Effector memory CD4-positive, alpha-beta T cell (primary cell): ENCODE measurements around the gene PABPN1L.
"Not testable (repeated sequence)": the region's sequence is repeated elsewhere in the genome, so short reads cannot be mapped to it uniquely, and the experiment has no call there.

ENCODE experiments used
- DNase-seq, 3 donors: peaks; one replicate each; pipeline ENCODE4 v3.0.0-alpha.2; 2020
- H3K27ac ChIP-seq: 2 replicates; pipeline ENCODE4 v1.7.0; 2013; ENCODE audit warnings: mild to moderate bottlenecking, low read length, moderate library complexity; ENCODE audit not compliant: insufficient read depth, poor library complexity, severe bottlenecking
- H3K27me3 ChIP-seq: replicated peaks from 2 replicates; pipeline ENCODE4 v1.7.0; 2013; ENCODE audit warnings: mild to moderate bottlenecking, low read length; ENCODE audit not compliant: insufficient read depth, control insufficient read depth, poor library complexity, severe bottlenecking
- H3K36me3 ChIP-seq: 2 replicates; pipeline ENCODE4 v1.7.0; 2013; ENCODE audit warnings: mild to moderate bottlenecking, low read length, moderate library complexity; ENCODE audit not compliant: control insufficient read depth, insufficient read depth
- H3K4me1 ChIP-seq: 2 replicates; pipeline ENCODE4 v1.7.0; 2013; ENCODE audit warnings: low read length, mild to moderate bottlenecking; ENCODE audit not compliant: control insufficient read depth, insufficient read depth, poor library complexity, severe bottlenecking
- H3K4me3 ChIP-seq: 2 replicates; pipeline ENCODE4 v1.7.0; 2013; ENCODE audit warnings: low read length, low read depth, mild to moderate bottlenecking; ENCODE audit not compliant: insufficient read depth, poor library complexity, severe bottlenecking
- H3K9me3 ChIP-seq: 2 replicates; pipeline ENCODE4 v1.7.0; 2013; ENCODE audit warnings: mild to moderate bottlenecking, low read length, moderate library complexity; ENCODE audit not compliant: control insufficient read depth

The PABPN1L gene

DNA sequence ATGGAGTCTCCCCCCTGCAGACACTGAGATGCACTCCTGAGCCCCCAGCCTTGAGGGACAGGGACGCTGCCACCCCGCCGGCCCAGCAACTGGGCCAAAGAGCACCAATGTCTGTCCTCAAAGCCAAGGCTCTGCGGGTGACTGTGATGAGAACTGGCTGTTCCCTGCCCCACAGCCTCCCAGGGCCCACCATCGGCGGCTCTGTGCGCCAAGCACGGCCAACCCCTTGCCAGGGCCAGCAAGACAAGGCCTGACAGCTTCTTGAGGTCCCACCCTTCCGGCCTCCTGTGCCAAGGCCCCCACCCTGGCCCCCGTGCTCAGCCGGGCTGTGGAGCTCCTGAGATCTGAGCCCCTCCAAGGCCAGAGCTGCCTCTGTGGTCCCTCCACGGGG, 34.2 kb upstream of the PABPN1L start:
- Histone ChIP-seq H3K27me3 (no peaks in the 10 kb centered on the region), H3K4me3 (no peak overlapping the region), H3K9me3 (no peaks in the 10 kb centered on the region), H3K27ac (no peak overlapping the region), H3K4me1 (no peaks in the 10 kb centered on the region), H3K36me3 (no peaks in the 10 kb centered on the region)
- no peak for DNase-seq

DNA sequence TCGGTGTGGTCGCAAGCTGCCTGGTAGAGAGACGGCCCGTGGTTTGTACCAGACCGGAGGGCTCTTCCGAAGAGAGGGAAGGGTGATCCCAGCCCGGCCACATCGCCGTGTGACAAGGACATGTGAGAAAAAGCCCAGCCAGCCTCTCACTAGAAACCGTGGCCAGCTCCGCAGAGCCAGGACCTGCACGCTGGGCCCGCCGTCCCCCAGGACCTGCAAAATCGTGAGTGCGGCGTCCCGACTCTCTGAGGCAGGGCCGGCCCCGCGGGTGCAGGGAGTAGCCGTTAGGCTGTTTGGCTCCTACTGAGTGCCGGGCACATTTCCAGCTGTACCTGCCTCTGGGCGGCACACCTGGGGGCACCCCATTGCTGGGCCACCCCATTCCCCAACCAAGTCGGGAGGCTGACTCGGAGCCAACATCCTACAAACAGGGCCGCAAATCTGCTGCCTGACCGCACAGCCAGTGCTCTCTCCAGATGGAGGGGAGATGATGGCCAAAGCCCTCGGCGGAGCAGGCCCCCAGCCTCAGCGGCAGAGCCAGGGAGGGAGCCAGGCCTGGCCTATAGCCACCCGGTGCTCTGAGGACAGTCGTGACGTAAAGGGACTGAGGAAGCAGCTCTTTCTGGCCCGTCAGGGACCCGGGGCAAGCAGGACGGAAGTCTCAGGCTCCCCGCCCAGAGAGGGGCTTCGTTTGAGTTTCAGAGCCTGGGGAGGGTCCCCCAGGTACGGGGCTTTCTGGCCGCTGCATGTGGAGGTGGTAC, 33.6 kb upstream of the PABPN1L start:
- H3K27me3 ChIP-seq: no peaks in the 10 kb centered on the region
- no peaks in the 10 kb centered on the region for H3K36me3 ChIP-seq
- DNase-seq: no peak
- H3K4me1 ChIP-seq: no peaks in the 10 kb centered on the region
- H3K27ac ChIP-seq: no peak overlapping the region
- H3K9me3 ChIP-seq: no peaks in the 10 kb centered on the region
- H3K4me3 ChIP-seq: no peak overlapping the region

DNA sequence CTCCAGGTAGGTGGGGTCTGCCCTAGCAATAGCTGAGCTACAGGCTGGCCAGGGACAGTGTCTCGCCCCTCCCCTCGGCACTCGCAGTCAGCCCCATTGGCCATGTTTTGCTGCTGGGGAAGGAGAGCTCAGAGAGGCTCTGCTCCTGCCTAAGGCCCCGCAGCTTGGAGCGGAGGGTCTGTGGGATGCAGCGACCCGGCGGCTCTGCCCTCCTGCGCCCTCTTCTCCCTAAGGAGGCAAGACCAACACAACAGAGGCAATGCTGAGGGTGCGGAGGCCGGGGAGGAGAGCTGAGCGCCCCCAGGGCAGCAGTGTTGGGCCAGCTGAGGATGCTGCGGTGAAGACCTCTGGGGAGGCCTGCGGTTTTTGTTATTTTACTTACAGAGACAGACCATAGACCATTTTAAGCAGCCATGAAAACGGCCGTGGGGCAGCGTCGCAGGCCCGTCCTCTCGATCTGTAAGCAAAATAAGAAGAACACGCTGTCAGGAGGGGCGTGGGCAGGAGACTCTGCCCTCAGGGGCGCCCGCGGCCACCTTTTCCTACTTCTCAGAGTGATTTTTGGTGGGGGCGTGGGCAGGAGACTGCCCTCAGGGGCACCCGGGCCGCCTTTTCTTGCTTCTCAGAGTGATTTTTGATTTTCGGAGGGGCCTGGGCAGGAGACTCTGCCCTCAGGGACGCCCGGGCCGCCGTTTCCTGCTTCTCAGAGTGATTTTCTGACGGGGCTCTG, 31.4 kb upstream of the PABPN1L start:
- Histone ChIP-seq H3K9me3 (no peaks in the 10 kb centered on the region), H3K4me3 (no peak overlapping the region), H3K4me1 (no peaks in the 10 kb centered on the region), H3K36me3 (no peaks in the 10 kb centered on the region), H3K27me3 (no peaks in the 10 kb centered on the region), H3K27ac (no peak overlapping the region)
- DNase-seq: no peak

DNA sequence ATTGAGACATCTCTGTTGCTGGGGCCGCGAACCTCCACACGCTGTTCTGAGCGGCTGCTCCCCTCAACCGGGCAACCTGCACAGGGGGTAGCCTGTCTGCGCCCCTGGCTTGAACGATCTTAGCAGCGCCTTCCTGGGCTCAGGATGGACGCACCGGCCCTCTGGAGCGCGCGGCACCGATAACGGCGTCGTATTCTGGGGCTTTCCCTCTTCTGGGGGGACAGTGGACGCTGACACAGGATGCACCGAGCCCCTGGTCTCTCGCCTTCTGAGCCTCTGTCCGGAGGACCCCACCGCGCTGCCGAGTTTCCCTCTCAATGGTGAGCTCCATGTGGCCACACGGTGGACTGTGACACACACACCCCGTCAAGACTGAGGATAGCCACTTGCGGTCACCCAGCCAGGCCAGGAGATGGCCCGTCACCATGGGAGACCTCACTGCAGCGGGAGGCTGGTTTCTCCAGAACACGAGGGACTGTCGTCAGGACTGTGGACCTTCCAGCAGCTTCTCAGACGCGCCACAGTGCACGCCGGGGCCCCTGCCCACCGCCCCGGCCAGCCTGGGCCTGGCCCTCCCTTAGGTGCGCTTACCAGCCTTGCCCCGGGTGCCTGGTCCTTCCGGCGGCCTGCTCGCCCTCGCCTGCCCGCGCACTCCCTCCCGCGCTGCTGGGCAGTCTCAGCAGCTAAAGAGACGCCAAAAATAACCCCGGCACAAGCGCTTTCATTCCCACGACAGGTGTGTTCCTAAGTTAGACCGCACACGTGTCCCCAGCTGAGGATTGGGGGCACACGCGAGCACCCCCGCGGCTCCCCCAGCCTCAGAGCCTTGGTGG, 30.0 kb upstream of the PABPN1L start:
- Histone ChIP-seq H3K4me3 (no peak overlapping the region), H3K27me3 (no peaks in the 10 kb centered on the region), H3K27ac (no peak overlapping the region), H3K4me1 (no peaks in the 10 kb centered on the region), H3K9me3 (no peaks in the 10 kb centered on the region), H3K36me3 (no peaks in the 10 kb centered on the region)
- no peak for DNase-seq

DNA sequence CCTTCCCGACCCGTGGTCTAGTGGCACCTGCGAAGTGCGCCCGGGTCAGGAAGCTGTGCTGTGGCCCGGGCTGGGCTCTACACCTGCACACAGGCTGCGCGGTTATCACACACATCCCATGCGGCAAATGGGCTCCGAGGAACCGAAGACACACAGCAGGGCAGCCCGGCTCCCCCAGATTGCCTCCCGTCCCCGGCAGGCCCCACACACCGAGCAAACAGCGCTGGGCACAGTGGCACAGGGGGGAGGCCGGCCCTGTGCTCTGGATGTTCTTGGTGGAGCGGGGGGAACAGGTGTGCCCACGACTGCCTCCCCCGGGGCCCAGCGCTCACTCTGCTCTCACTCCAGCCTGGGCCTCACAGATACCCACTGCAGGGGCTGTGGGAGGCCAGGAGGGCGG, 28.9 kb upstream of the PABPN1L start:
- H3K36me3 ChIP-seq: no peaks in the 10 kb centered on the region
- H3K9me3 ChIP-seq: no peaks in the 10 kb centered on the region
- H3K4me3 ChIP-seq: no peak overlapping the region
- DNase-seq: no peak
- no peaks in the 10 kb centered on the region for H3K27me3 ChIP-seq
- no peaks in the 10 kb centered on the region for H3K4me1 ChIP-seq
- H3K27ac ChIP-seq: no peak overlapping the region

DNA sequence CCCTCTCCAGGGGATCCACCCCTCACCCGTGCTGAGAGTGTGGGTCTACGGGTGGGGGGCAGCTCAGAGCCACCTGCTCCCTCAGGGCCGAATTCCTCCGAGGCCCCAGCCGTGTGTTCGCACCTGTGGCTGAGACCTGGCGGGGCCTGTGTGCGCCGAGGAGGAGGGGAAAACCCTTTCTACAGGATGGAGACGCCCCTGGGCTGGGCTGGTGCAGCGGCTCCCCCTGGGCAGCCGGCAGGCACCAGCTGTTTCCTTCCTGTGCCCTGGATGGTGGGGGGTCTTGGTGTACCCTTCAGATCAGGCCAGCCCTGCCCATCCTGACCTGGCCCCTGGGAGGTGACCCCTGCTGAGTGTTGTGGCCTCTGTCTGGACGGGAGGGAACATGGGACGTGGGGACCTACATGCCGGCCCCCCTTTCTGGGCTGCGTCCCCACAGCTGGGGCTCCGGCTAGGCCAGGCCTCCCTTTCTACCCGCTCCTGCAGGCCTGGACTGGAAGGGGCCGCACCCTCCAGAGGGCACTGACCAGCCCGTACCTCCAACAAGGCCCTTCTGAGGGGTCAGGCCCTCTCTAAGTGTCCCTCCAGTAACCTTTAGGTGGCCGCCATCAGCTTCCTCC, 28.3 kb upstream of the PABPN1L start:
- no peaks in the 10 kb centered on the region for H3K9me3 ChIP-seq
- no peaks in the 10 kb centered on the region for H3K36me3 ChIP-seq
- H3K27me3 ChIP-seq: no peaks in the 10 kb centered on the region
- no peak overlapping the region for H3K4me3 ChIP-seq
- DNase-seq: no peak
- no peak overlapping the region for H3K27ac ChIP-seq
- no peaks in the 10 kb centered on the region for H3K4me1 ChIP-seq

DNA sequence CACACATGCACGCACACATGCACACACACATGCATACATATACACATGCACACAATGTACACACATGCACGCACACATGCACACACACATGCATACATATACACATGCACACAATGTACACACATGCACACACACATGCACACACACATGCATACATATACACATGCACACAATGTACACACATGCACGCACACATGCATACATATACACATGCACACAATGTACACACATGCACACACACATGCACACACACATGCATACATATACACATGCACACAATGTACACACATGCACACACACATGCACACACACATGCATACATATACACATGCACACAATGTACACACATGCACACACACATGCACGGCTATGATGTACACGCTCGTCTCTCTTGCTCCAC, 27.8 kb upstream of the PABPN1L start:
- H3K4me1 ChIP-seq, H3K27ac ChIP-seq, DNase-seq, H3K4me3 ChIP-seq, H3K9me3 ChIP-seq, H3K27me3 ChIP-seq, H3K36me3 ChIP-seq: not testable (repeated sequence)

DNA sequence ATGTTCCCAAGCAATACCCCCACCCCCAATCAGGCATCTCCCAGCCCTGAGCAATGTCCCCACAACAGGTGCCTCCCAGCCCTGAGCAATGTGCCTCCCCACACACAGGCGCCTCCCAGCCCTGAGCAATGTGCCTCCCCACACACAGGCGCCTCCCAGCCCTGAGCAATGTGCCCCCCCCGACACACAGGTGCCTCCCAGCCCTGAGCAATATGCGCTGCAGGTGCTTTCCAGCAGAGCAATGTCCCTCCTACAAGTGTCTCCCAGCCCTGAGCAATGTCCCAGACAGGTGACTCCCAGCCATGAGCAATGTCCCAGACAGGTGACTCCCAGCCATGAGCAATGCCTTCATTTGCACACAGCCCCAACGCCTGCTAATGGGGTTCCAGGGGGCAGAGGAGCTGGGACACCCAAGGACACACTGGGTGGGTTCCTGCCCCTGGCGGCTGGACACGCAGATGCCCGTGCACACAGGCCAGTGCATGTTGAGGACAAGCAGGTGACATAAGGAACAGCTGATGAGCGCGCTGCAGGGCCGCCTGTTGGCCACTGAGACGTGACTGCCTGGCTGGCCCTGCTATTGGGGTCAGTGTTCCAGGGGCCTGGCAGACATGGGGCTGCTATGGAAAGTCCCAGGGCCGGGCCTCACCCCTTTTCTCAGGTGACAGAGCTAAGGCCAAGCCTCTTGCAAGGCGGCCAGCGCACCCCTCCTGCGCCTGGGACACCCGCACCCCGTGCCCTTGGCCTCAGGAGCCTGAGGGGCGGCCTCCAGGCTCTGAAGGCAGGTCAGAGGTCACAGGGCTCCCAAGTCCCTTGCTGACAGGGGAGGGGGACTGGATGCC, 26.9 kb upstream of the PABPN1L start:
- no peak for DNase-seq
- Histone ChIP-seq H3K36me3 (no peaks in the 10 kb centered on the region), H3K4me1 (no peaks in the 10 kb centered on the region), H3K27me3 (no peaks in the 10 kb centered on the region), H3K4me3 (no peak overlapping the region), H3K9me3 (no peaks in the 10 kb centered on the region), H3K27ac (no peak overlapping the region)

DNA sequence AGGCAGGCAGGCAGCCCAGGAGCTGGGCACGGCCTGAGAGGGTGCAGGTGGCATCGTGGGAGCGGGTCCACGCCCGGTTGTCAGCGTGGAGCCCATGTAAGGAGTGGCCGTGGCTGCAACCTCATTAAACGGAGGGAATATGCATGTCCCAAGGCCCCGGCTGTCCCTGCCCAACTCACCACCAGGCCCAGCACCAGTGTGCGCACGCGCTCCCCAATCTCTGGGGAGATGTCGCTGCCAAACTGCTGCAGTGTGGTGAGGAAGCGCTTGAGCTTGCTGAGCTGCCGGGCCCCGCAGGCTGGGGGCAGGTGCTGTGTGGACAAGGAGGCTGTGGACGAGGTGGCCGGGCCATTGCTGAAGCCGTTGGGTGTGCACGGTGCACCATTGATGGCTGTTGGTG, 25.6 kb upstream of the PABPN1L start:
- no peak for DNase-seq
- Histone ChIP-seq H3K36me3 (no peaks in the 10 kb centered on the region), H3K27me3 (no peaks in the 10 kb centered on the region)

More for the DNA sequence above, 25.6 kb upstream of the PABPN1L start:
- no peaks in the 10 kb centered on the region for H3K9me3 ChIP-seq
- H3K27ac ChIP-seq: no peak overlapping the region
- H3K4me1 ChIP-seq: no peaks in the 10 kb centered on the region
- no peak overlapping the region for H3K4me3 ChIP-seq
